Measurements from ENCODE around the gene OGFRL1. TPM values are rescaled to one million over a fixed set of nuclear protein-coding genes. Genes with fewer than 3 reads are reported as not detected.
"Not testable (repeated sequence)": the region's sequence is repeated elsewhere in the genome, so short reads cannot be mapped to it uniquely, and the experiment has no call there.

Gene OGFRL1
- 7.3 TPM for polyA plus RNA-seq (ENCODE audit: insufficient read length)

DNA sequence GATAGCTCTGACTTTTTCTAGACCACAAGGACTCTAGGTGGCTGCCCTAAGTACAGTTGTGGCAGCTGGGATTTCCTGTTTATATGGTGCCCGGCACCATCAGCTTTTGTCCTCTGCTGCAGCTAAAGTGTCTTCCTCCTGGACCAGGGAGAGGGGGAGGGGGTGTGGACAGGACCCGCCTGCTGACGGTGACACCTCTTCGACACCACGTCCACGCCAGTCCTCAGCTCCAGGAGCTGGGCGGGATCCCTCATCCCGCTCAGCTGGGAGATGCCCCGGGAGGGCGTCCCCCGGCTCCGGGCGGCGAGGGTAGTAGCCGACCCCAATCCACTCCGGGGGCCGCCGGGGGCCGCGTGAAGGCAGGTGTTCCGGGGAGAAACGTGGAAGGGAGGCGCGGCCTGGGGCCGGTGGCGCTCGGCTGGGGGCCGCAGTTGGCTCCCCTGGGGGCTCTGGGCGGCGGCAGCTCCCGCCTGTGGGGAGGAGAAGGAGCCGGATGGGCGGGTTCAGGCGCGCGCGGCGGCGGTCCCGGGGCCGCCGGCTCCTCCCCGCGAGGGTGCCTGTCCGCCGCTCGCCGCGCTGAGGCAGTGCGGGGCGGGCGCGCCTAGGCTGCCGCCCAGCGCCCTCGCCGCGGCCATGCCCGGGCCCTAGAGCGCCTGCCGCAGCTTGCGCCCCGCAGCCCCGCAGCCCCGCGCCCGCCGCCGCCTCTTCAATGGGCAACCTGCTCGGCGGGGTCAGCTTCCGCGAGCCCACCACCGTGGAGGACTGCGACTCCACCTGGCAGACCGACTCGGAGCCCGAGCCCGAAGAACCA, at the start of gene OGFRL1:
TSS of gene OGFRL1 (plus strand) at position 584 of the 811 bp plus-strand sequence. CDS start at position 710, 126 bp downstream.
- no peak for DNase-seq (ENCODE audit: low read depth)

DNA sequence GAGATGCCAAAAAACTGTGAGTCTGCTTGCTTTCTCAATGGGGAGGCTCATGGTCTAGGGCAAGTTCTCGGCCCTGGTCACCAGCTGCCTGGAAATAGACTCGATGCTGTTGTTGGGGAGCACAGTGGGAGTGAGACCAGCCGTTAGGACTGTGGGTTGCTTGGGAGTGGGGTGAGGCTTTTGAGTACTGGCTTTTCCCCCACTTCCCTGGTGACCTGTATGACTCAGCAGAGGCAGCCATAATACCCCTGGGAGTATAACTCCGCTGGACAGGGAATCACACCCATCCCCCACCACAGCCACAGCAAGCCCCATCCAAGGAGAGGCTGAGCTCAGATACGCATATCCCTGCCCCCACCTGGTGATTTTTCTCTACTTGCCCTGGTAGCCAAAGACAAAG, 48.9 kb upstream of the OGFRL1 start:
- DNase-seq (ENCODE audit: low read depth), result no peak

DNA sequence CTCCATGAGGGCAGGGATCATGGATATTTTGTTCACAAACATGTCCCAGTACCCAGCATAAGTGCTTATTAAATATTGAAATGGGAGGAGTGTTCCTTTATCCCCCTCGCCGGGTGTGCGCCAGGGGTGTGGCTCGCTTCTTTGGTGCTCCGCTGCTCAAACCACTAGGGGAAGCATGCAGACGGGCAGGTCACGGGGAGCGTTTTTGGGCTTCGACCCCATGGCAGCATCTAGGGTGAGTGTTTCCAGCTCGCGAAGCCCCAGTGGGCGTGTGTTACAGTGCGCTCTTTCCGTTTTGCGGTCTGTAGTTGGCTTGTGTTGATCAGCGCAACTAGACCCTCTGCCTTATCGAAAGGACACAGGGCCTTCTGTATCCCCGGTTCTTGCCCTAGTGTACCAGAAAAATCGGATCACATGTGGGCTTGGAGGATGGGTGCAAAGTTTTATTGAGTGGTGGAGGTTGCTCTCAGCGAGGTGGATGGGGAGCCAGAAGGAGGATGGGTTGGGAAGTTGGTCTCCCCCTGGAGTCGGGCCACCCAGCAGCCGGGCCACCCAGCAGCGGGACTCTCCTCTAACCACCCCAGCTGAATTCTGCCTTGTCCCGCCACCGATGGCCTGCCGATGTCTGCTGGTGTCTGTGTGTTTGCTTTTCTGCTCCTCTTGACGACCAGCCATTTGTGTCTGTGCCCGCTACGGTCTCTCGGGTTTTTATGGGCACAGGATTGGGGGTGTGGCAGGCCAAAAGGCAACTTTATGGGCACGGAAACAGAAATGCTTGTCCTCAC, 43.2 kb upstream of the OGFRL1 start:
- DNase-seq (ENCODE audit: low read depth), result no peak

DNA sequence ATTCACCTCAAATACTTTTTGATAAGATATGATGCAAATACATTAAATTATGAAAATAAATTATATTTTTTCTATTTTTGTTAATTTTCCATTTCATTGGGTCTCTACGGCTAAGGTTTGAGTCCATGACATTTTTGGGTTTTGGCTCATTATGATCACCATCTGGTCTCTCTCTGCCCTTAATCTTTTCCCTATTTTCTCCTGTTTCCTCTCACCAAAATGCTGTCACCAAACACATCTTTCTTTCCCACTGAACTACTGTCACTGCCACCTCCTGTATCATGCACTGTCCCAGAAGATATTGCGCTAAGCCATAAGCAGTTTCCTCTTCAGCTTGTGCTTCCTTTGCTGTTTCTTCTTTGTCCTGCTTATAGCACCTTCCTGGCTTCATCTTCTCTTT, 42.0 kb upstream of the OGFRL1 start:
- DNase-seq (ENCODE audit: low read depth), result no peak

DNA sequence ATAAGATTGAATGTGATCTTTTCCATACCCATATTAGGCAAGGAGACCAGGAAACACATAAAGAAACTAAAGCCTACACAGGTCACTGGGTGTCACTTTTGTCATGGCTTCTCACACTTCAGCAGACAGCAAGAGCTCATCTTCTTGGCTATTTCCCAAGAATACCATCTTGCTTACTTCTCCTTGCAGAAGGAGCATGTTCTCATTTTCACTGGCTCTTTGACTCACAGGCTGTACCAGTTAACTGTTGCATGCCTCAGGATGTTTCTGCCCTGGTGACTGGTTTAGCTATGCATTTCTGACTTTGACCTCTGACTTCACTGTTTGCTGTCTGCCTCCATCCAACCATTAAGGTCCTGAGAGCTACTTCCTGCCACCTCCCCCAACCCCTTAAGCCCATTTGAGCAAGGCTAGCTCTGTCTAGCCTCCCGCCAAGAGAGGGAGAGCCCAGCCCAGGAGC, 40.3 kb upstream of the OGFRL1 start:
- no peak for DNase-seq (ENCODE audit: low read depth)

DNA sequence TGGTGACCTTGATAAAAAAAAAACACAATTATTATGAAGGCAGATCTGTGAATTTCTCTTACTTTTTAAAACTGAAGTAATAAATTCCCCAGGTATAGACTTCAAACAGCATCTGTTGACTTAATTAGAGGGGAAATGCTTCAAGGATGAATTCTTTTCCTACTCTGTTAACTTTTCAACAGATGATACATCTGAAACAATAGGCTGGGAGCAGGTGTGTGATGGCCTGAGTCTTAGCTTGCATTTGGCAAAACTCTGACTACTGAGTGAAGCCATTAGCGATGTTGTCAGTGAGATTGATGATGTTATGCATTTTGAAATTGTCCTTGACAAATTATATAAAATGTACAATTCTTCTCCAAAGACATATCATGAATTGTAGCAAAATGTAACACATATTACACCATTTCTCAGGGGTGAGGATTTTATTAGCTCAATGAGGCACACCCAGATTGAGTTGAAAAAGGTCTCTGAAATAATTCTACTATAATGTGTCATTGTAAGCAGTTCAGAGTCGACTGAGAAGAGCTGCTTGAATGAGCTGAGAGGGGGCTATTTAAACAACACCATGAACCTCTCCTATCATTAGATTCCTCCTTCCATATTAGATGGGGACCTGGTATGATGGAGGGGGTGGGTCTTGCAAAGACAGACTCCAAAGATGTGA, 39.6 kb upstream of the OGFRL1 start:
- DNase-seq (ENCODE audit: low read depth), result no peak

DNA sequence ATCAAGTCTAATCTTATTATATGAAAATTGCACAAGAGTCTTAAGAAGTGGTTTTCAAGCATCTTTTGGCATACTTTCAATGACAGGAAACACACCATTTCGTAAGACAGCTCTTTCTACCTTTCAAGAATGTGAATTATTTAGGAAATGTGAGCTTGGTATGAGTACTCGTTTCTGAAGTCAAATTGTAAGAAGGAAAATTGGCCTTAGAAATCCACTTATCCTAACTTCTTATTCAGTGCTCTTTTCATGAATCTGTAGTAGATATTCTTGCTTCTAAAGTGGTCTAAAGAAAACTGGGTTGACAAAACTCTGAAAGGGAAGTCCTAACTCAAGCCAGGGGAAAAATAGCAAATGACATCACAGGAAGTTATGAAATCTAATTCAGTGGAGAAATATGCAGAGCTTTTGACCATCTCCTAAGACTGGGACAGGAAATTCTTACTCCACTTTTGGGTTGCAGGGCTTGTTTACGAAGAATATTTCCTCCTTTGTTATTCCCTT, 38.5 kb upstream of the OGFRL1 start:
- DNase-seq (ENCODE audit: low read depth), result peak; percentile 32

DNA sequence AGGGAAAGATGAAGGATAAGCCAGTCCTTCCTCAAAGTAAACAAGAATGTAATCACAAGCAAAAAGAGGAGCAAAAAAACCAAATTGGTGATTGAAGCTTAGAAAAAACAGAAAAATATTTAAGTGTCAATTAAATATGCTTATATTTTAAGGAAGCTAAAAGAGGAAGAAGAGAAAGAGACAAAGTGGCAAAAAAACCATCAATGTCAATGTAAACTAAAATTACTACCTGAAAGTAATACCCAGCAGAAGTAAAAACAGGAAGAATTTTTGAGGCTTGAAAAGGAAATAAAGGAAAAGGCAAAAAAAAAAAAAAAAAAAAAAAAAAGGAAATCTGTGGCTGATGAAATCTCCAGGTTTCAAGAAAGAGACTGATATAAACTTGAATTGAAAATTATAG, 36.2 kb upstream of the OGFRL1 start:
- DNase-seq (ENCODE audit: low read depth), result no peak

DNA sequence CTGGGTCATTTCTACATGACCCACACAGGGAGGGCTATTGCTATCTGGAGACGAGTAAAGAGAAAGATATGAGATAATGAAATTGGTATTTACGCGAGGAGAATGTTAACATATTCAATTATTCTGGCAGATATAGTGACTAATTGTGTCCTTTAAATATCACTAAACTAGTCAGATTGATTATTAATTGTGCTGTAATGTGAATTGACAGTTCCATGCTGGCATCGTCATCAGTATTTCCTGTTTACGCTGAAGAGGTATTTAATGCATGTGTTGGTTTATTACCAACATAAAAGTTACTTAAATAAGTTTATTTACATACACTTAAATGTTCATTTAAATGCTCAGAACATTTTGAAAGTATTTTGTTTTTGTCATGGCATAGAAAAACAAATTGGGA, 35.7 kb upstream of the OGFRL1 start:
- no peak for DNase-seq (ENCODE audit: low read depth)

DNA sequence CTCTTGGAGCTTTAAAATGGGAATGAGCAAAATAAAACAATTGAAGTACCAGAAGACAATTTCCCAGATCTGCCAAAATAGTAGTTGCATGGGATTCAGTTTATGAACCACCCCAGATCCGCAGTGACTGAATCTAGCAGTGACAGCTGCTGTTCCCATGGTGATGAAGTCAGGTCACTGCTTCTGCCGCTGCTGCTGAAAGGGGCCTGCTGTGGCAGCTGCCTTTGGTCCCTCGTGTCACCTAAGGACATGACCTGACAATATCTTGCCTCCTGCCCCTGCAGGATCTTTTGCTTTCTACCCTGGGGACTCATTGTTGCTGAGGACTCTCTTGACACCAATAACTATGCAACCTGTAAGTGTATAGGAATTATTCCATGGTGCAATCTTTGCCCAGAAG, 34.3 kb upstream of the OGFRL1 start:
- DNase-seq (ENCODE audit: low read depth), result no peak

DNA sequence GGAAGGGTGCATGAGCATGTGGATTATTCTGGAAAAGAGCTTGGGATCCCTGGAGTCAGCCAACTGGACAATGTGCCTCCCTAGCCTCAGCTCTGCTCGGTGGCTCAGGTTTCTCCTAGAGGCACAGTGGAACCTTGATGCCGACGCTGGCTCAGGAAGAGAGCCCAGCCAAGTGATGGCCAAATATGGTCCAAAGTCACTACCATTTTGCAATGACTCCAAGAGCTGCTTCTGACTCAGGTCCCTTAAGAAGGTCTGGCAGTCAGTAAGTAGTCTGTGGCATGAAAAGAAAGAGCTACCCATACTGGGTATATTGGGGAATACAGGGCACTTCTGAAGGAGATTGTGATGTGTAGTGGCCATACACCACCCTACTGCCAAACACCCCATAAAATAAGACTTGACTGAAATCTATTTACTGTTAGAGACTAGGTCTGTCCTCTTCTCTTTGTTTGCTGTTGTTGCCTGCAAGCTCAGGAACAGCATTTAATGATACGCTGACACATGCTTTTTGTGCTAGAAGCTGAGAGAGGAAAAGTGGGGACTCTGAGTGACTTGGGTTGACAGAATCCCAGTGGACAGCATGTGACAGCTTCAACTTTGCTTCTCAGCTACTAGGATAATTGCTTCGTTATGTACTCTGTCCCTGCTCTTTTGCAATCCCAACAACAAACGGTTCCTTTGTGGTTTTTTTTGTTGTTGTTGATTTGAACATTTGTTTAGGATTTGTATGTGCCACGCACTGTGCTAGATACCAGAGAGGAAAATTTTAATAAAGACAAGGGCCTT, 30.3 kb upstream of the OGFRL1 start:
- DNase-seq (ENCODE audit: low read depth), result no peak

DNA sequence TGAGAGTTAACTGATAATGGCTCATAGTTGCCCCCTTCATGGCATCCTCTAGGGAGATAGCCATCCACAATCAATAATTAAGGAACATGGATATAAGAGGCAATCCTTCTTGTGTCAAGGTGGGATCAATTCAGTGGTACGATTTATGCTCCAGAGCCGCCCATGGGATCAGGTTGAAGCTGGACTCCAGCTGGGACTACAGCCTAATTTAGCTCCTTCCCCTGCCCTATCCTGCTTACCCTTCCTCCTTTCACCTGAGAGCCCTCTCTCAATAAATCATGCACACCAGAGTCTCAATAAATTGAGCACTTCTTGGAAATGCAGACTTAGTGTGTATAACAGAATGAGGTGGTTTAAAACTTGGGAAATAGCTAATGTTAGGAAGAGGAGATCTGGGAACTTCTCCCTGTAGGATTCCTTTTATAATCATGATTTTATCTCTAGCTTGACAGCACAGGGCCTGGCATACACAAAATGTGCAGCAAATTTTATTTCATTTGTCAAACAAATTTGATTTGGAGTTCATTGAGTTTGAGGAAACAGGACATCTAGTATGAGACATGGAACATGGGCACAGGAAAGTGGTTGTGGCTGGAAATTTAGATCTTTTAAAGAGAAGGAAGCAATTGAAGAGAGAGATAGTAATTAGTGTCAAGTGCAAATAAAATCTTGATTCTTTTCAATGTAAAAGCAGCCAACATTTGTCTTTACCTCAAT, 28.6 kb upstream of the OGFRL1 start:
- DNase-seq (ENCODE audit: low read depth), result no peak

DNA sequence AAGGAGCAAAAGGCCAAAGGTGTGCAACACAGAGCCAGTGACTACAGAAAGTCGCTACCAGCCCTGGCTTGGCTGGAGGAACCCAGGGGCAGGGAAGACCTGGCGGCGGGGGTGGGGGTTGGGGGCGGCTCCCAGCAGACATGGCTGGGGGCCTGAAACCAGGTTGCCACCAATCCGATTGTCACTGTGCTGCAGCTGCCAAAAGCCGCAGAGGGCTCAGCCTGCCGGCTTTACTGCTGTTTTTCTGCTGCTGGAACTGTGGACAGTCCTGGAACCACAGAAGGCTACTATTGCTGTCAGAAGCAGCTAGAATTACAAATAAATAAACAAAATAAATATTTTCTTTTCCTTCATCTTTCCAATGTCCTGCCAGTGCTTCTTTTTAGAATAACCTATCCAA, 25.7 kb upstream of the OGFRL1 start:
- DNase-seq (ENCODE audit: low read depth), result no peak

DNA sequence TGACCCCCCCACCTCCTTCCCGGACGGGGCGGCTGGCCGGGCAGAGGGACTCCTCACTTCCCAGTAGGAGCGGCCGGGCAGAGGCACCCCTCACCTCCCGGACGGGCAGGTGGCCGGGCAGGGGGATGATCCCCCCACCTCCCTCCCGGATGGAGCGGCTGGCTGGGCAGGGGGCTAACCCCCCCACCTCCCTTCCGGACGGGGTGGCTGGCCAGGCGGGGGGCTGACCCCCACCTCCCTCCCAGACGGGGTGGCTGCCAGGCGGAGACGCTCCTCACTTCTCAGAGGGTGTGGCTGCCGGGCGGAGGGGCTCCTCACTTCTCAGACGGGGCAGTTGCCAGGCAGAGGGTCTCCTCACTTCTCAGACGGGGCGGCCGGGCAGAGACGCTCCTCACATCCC, 22.2 kb upstream of the OGFRL1 start:
- DNase-seq (ENCODE audit: low read depth), result not testable (repeated sequence)

DNA sequence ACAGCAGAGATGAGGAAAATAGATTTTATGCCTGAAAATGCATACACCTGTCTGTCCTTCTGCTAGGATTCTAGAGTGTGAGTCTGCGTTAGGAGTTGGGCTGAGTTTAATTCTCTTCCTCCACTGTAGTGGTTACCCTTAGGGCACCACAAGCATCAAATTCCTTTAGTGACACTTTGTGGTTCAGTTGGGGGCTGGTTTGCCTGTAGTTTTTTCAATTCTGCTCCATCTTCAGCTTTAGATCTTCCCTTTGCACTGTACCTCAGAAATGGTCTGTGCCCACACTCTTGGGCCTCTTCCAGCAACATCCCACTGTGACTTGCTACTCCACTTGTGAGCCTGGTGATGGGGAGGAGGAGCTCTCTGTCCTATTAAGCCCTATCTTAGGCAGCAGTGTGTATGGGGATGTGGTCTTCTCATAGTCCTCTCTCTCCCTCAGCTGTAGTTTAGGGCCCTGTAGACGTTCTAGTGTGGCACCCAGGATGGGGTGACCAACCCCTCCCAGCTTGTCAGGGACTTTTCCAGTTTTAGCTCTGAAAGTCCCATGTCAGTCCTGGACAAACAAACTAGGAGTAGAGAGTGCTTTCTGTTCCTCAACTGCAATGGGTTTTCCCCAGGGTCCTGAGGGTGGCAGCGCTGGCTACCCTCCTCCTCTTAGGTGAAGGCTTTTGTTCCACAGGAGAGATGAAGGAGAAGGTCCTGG, 19.7 kb upstream of the OGFRL1 start:
- DNase-seq (ENCODE audit: low read depth), result no peak

DNA sequence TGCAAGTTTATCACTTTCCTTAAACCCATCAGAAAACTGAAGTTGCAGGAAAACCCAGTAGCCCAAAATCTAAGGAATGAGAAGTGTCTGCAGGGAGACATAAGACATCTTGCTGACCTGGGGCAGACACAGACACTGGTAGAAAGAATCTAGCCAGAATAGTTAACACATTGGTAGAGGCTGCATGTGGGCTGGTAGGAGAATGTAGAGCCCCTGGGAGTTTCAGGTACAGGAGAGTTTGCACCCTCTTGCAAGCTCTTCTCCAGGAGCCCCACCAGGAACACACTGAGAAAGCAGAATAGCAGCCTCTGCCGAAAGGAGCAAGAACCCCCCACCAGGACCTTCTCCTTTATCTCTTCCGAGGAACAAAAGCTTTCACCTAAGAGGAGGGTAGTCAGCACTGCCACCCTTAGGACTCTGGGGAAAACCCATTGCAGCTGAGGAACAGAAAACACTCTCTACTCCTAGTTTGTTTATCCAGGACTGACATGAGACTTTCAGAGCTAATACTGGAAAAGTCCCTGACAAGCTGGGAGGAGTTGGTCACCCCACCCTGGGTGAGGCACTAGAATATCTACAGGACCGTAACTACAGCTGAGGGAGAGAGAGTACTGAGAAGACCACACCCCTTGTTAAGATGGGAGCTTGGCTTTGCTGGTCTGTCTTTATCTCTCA, 10.5 kb upstream of the OGFRL1 start:
- DNase-seq (ENCODE audit: low read depth), result no peak

DNA sequence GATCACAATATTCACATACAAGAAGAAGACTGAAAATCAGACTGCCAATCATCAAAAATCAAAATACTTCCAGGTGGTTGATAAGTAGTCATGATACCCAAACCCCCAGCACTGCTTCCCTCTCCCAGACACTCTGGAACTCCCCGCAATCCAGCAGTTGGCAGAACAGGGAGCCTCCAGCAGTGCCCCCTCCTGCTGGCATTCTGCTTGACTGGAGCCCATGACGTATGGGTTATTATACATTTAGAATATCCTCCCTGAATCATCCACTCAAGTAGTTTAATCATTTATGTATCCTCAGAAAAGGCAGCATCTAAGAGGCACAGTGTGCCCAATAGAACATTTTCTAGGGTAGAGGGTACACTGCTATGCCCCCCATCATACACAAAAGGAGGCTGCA, 9.3 kb upstream of the OGFRL1 start:
- no peak for DNase-seq (ENCODE audit: low read depth)

DNA sequence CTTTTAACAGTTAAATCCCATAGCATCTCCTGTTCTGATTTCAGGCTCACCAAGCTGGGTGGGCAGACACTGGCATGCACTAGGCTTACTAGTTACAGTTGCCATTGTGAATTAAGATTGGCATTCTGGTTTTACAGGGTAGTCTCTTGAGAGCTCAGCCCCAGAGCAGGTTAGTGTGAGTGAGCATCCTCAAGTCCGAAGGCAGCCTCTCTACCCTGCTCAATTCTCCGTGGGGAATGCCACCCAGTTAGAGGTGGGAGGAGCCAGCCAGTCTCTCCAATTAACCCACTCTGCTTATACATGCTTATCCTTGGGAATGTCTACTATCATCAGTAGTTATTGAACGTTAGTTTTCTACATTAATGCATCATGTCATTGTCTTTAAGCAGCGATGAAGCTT, 8.9 kb upstream of the OGFRL1 start:
- no peak for DNase-seq (ENCODE audit: low read depth)

DNA sequence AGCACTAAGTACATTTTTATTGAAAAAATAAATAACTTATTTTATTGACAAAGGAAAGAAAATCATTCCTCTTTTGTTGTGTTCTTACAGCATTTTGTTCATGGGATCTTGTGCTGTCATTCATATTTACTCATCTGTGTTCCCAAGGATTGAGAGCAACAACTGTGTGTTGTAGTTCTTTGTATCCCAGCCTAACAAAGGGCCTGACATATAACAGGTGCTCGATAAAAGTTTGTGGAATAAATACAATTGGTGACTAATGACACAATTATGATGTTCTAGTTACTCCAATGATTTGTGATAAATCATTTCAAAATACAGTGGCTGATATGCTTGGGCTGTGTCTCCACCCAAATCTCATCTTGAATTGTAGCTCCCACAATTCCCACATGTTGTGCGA, 7.9 kb upstream of the OGFRL1 start:
- no peak for DNase-seq (ENCODE audit: low read depth)

DNA sequence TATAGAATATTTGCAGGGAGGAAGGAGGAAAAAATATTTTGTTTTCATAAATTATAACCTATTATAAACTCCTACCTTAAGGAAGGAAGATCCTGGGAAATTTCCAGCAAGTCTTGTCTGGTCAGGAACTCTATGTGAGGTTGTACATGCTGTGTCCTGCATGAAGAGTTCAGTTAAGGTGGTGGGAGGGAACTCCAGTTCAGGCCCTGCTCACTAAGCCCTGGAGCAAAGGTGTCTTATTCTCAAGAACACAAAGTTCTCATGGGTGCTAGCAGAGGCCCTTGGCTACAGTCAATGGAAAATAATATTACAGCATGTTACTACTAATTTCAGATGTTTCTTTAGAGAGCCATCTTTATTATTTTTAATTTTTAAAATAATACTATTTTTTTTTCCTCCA, 3.8 kb upstream of the OGFRL1 start:
- no peak for DNase-seq (ENCODE audit: low read depth)

All from forelimb muscle (tissue), 1 donor.